Suppressor macrophage treated with lipopolysaccharide for 1 hour (primary cell): ENCODE measurements around the gene SPAG16.

Experiments used
- DNase-seq, 3 donors: peaks; one replicate each; pipeline ENCODE4 v3.0.0-alpha.2; 2020 to 2022

SPAG16 gene

GRCh38 chr2:214410918-214411554 is 1126.8 kb downstream of the SPAG16 start, which contains the start of gene VWC2L:
VWC2L (plus strand) TSS chr2:214411054; CDS start chr2:214414194, 3,140 bp downstream.
- DNase-seq, result peak; percentile 53 to 75 (median 65)

- no peak for DNase-seq
Measured at GRCh38 chr2:214412679-214413078, 1128.4 kb downstream of the SPAG16 start.

- DNase-seq, result no peak
Measured at GRCh38 chr2:214436470-214436869, 1152.2 kb downstream of the SPAG16 start.

GRCh38 chr2:214450118-214450894 is 1166.0 kb downstream of the SPAG16 start:
- no peak for DNase-seq

GRCh38 chr2:214451516-214452275 is 1167.4 kb downstream of the SPAG16 start:
- DNase-seq, result no peak
